Stomach smooth muscle (tissue), 2 donors: ENCODE results near the gene ORC5.

Experiments
- H3K27ac ChIP-seq: one replicate; pipeline ENCODE4 v1.7.0; 2013; ENCODE audit warnings: mild to moderate bottlenecking, low read length, inconsistent platforms
- H3K27me3 ChIP-seq, 2 donors: one replicate each; pipeline ENCODE4 v1.7.0; 2013; ENCODE audit warnings: low read length in 2 of 2; ENCODE audit not compliant: insufficient read depth in 2 of 2, control insufficient read depth in 1 of 2
- H3K36me3 ChIP-seq, 2 donors: one replicate each; pipeline ENCODE4 v1.7.0; 2013; ENCODE audit warnings: low read length in 2 of 2; ENCODE audit not compliant: control insufficient read depth in 2 of 2, insufficient read depth in 2 of 2
- H3K4me1 ChIP-seq: one replicate; pipeline ENCODE4 v1.7.0; 2013; ENCODE audit warnings: low read length; ENCODE audit not compliant: control insufficient read depth, insufficient read depth
- H3K4me3 ChIP-seq, 2 donors: one replicate each; pipeline ENCODE4 v1.7.0; 2013; ENCODE audit warnings: low read length in 2 of 2
- H3K9ac ChIP-seq, 2 donors: one replicate each; pipeline ENCODE4 v1.7.0; 2013; ENCODE audit warnings: low read length in 2 of 2, mild to moderate bottlenecking in 1 of 2
- H3K9me3 ChIP-seq, 2 donors: one replicate each; pipeline ENCODE4 v1.7.0; 2013; ENCODE audit warnings: low read length in 2 of 2; ENCODE audit not compliant: control insufficient read depth in 2 of 2
- donor health status: healthy.
- donor health status: Pancreatic carcinoma.

ORC5 gene

GRCh38 chr7:104096683-104097082 lies 111.1 kb downstream of the ORC5 start:
- Histone ChIP-seq H3K27ac (no peak overlapping the region), H3K36me3 (no peaks in the 10 kb centered on the region), H3K4me1 (no peaks in the 10 kb centered on the region), H3K4me3 (no peak overlapping the region), H3K9me3 (no peaks in the 10 kb centered on the region), H3K9ac (no peak overlapping the region), H3K27me3 (no peaks in the 10 kb centered on the region)

DNA sequence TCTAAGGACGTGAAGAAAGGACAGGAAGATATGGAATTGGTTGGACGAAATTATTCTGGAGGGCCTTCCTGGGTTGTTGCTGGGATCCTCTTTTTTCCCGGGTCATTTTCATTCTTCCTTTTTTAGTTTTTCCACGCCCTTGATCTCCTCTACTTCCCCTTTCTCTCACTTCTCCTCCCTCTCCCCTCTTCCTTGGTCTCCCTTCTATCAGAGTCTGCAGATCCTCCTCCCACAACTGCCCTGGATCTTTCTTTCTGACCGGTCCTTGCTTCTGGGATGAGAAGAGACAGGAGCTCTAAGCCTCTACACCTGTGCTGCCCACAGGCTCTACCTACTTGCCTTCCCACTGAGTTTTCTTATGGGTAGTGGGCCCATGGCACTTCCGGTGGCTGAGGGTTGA lies 114.7 kb downstream of the ORC5 start:
- Histone ChIP-seq H3K27ac (no peak overlapping the region), H3K27me3 (no peaks in the 10 kb centered on the region), H3K4me1 (no peaks in the 10 kb centered on the region), H3K9ac (no peak overlapping the region), H3K4me3 (no peak overlapping the region), H3K9me3 (no peaks in the 10 kb centered on the region), H3K36me3 (no peaks in the 10 kb centered on the region)

DNA sequence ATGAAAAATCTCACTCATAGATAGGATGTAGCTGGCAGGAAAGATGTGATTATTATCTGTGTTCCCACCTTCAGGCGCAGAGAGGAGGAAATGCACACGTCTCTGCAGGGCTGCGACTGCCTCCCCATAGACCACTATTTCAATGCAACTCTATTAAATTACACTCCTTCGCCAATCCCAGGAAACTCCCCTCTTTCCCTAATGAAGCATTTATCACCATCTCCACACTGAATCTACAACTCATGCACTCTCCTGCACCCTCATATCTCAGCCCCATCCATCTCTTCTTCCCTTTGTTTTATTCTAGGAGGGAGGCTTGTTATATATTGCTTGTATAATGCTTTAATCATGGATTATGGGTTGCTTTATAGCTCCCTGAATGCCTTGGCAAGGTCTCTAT lies 116.6 kb downstream of the ORC5 start:
- Histone ChIP-seq H3K36me3 (no peaks in the 10 kb centered on the region), H3K27me3 (no peaks in the 10 kb centered on the region), H3K4me3 (no peak overlapping the region), H3K4me1 (no peaks in the 10 kb centered on the region), H3K9ac (no peak overlapping the region), H3K9me3 (no peaks in the 10 kb centered on the region), H3K27ac (no peak overlapping the region)

DNA sequence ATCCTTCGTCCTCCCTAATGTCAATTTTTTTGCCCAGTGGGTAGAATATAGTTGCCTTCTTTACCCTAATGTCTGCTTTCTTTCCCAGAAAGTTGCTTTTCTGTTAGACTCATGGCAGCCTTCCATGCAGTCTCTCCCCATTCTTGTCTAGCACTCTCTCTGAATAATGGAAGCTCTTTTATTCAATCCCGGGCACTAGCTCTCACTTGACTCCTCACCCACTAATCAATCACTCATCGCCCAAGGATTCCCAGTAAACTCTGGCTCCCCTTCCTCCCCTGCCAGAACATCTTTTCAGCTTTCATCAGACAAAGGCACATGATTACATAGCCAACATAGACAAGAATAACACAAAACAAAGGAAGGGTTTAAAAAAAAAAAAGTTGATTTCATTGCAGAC lies 118.2 kb downstream of the ORC5 start:
- Histone ChIP-seq H3K9me3 (no peaks in the 10 kb centered on the region), H3K36me3 (no peaks in the 10 kb centered on the region), H3K27ac (no peak overlapping the region), H3K4me3 (no peak overlapping the region), H3K27me3 (no peaks in the 10 kb centered on the region), H3K4me1 (no peaks in the 10 kb centered on the region), H3K9ac (no peak overlapping the region)

- Histone ChIP-seq H3K27ac (no peak overlapping the region), H3K36me3 (no peaks in the 10 kb centered on the region), H3K27me3 (no peaks in the 10 kb centered on the region), H3K4me3 (no peak overlapping the region), H3K9ac (no peak overlapping the region), H3K4me1 (no peaks in the 10 kb centered on the region), H3K9me3 (no peaks in the 10 kb centered on the region)
Observed at GRCh38 chr7:104089061-104089460, 118.8 kb downstream of the ORC5 start.
